Activated CD4-positive, alpha-beta T cell treated with anti-CD3 and anti-CD28 coated beads, Interleukin-2, amount 10 ng/mL, durations not matched to agents 24 days and 14 days (primary cell): ENCODE data around the gene SAMD11. TPM values are rescaled to one million over a fixed set of nuclear protein-coding genes. Genes with fewer than 3 reads are reported as not detected.
A peak's percentile ranks its signal among the peaks of the same experiment; 100 is the strongest.
"Not testable (repeated sequence)": the region's sequence is repeated elsewhere in the genome, so short reads cannot be mapped to it uniquely, and the experiment has no call there.

Source experiments
- DNase-seq: peaks from one replicate; pipeline ENCODE4 v3.0.0; 2022
- H3K27ac Mint-ChIP-seq: one replicate; pipeline ENCODE4 v1.8.0; 2022; ENCODE audit warnings: mild to moderate bottlenecking, mixed read lengths
- H3K27me3 Mint-ChIP-seq: one replicate; pipeline ENCODE4 v1.8.0; 2022; ENCODE audit warnings: mixed read lengths
- H3K36me3 Mint-ChIP-seq: one replicate; pipeline ENCODE4 v1.8.0; 2022; ENCODE audit warnings: low read depth, mild to moderate bottlenecking, mixed read lengths
- H3K4me1 Mint-ChIP-seq: one replicate; pipeline ENCODE4 v1.8.0; 2021; ENCODE audit warnings: mixed read lengths
- H3K4me3 Mint-ChIP-seq: one replicate; pipeline ENCODE4 v1.8.0; 2022; ENCODE audit warnings: mild to moderate bottlenecking, moderate library complexity, mixed read lengths
- H3K9me3 Mint-ChIP-seq: one replicate; pipeline ENCODE4 v1.8.0; 2021; ENCODE audit warnings: mixed read lengths
- intact Hi-C: fragments of 100-400 bp; cut with micrococcal nuclease; formaldehyde crosslinking; loops from one replicate; pipeline ENCODE4 v1.15.1; 2023
- total RNA-seq: library from RNA; stranded (reverse); gene quantifications from 2 replicates; pipeline ENCODE4 v1.2.3, GENCODE V29; 2022

Gene SAMD11
- total RNA-seq, 1 donor from 2014 or later = not detected

- H3K36me3 Mint-ChIP-seq, DNase-seq, H3K4me1 Mint-ChIP-seq, intact Hi-C loops: not testable (repeated sequence)
- H3K27me3 Mint-ChIP-seq = peaks cover 53% of the 10 kb centered on the region
- H3K9me3 Mint-ChIP-seq = peaks cover 23% of the 10 kb centered on the region
- H3K27ac Mint-ChIP-seq = peak overlapping the region; percentile 31
- peak overlapping the region; percentile 14 for H3K4me3 Mint-ChIP-seq
Observed at GRCh38 chr1:897951-898350, 25.8 kb upstream of the SAMD11 start.

- H3K27me3 Mint-ChIP-seq = peaks cover 48% of the 10 kb centered on the region
- intact Hi-C loops = loop anchor here (5.0 kb wide), 1 partner anchor 38 kb away; no protein-coding TSS in a partner anchor
Observed at GRCh38 chr1:899636-900317, 23.9 kb upstream of the SAMD11 start.

GRCh38 chr1:901108-901859, 22.4 kb upstream of the SAMD11 start:
- intact Hi-C loops = loop anchor here (5.0 kb wide), 1 partner anchor 36 kb away; no protein-coding TSS in a partner anchor
- peak; percentile 48 for DNase-seq

More at GRCh38 chr1:899636-900317, 23.9 kb upstream of the SAMD11 start:
- Mint-ChIP-seq H3K4me1 (peaks cover 5% of the 10 kb centered on the region), H3K27ac (no peak overlapping the region), H3K4me3 (no peak overlapping the region), H3K9me3 (peaks cover 23% of the 10 kb centered on the region), H3K36me3 (peaks cover 6% of the 10 kb centered on the region)
- DNase-seq = no peak

GRCh38 chr1:902802-903201, 20.9 kb upstream of the SAMD11 start:
- Mint-ChIP-seq H3K27ac (no peak overlapping the region), H3K9me3 (peaks cover 10% of the 10 kb centered on the region), H3K36me3 (peaks cover 5% of the 10 kb centered on the region), H3K4me1 (peaks cover 11% of the 10 kb centered on the region), H3K27me3 (peaks cover 51% of the 10 kb centered on the region), H3K4me3 (peak overlapping the region; percentile 49)
- DNase-seq = no peak
- intact Hi-C loops = loop anchor here (5.0 kb wide), 1 partner anchor 34 kb away; no protein-coding TSS in a partner anchor

More at GRCh38 chr1:901108-901859, 22.4 kb upstream of the SAMD11 start:
- Mint-ChIP-seq H3K27ac (no peak overlapping the region), H3K4me3 (no peak overlapping the region), H3K9me3 (peaks cover 20% of the 10 kb centered on the region), H3K27me3 (peaks cover 52% of the 10 kb centered on the region), H3K4me1 (peaks cover 11% of the 10 kb centered on the region), H3K36me3 (peaks cover 6% of the 10 kb centered on the region)

- Mint-ChIP-seq H3K4me1 (peaks cover 10% of the 10 kb centered on the region), H3K9me3 (peaks cover 5% of the 10 kb centered on the region), H3K4me3 (peak overlapping the region; percentile 49)
Observed at GRCh38 chr1:903305-903704, 20.4 kb upstream of the SAMD11 start.

GRCh38 chr1:903721-904271, 19.9 kb upstream of the SAMD11 start:
- Mint-ChIP-seq H3K36me3 (no peaks in the 10 kb centered on the region), H3K9me3 (no peaks in the 10 kb centered on the region), H3K4me3 (peak overlapping the region; percentile 49), H3K4me1 (peaks cover 5% of the 10 kb centered on the region), H3K27ac (no peak overlapping the region), H3K27me3 (peaks cover 46% of the 10 kb centered on the region)
- no peak for DNase-seq
- intact Hi-C loops = loop anchor here (1.0 to 5.0 kb wide), 2 partner anchors 34 to 73 kb away; no protein-coding TSS in a partner anchor

More at GRCh38 chr1:903305-903704, 20.4 kb upstream of the SAMD11 start:
- Mint-ChIP-seq H3K36me3 (peaks cover 2% of the 10 kb centered on the region), H3K27me3 (peaks cover 51% of the 10 kb centered on the region), H3K27ac (no peak overlapping the region)
- intact Hi-C loops = loop anchor here (5.0 kb wide), 1 partner anchor 34 kb away; no protein-coding TSS in a partner anchor
- DNase-seq = peak; percentile 54

- Mint-ChIP-seq H3K4me3 (peak overlapping the region; percentile 80), H3K9me3 (no peaks in the 10 kb centered on the region), H3K36me3 (no peaks in the 10 kb centered on the region), H3K4me1 (peaks cover 5% of the 10 kb centered on the region), H3K27ac (peak overlapping the region; percentile 69), H3K27me3 (peaks cover 45% of the 10 kb centered on the region)
- intact Hi-C loops = loop anchor here (1.0 to 5.0 kb wide), 2 partner anchors 33 to 72 kb away; no protein-coding TSS in a partner anchor
- peak; percentile 97 for DNase-seq
Observed at GRCh38 chr1:904310-904950, 19.3 kb upstream of the SAMD11 start.

GRCh38 chr1:905071-905749, 18.5 kb upstream of the SAMD11 start:
- H3K27me3 Mint-ChIP-seq = peaks cover 44% of the 10 kb centered on the region
- intact Hi-C loops = no loop called here
- peak overlapping the region; percentile 70 for H3K4me3 Mint-ChIP-seq
- no peaks in the 10 kb centered on the region for H3K9me3 Mint-ChIP-seq
- peaks cover 5% of the 10 kb centered on the region for H3K4me1 Mint-ChIP-seq
- H3K27ac Mint-ChIP-seq = peak overlapping the region; percentile 74
- no peaks in the 10 kb centered on the region for H3K36me3 Mint-ChIP-seq
- peak; percentile 74 for DNase-seq

GRCh38 chr1:905811-906599, 17.7 kb upstream of the SAMD11 start:
- intact Hi-C loops = no loop called here
- Mint-ChIP-seq H3K9me3 (no peaks in the 10 kb centered on the region), H3K36me3 (no peaks in the 10 kb centered on the region), H3K27ac (peak overlapping the region; percentile 29), H3K4me1 (peaks cover 5% of the 10 kb centered on the region), H3K4me3 (peak overlapping the region; percentile 23), H3K27me3 (peaks cover 46% of the 10 kb centered on the region)
- no peak for DNase-seq

GRCh38 chr1:906600-907420, 16.9 kb upstream of the SAMD11 start:
- no peak for DNase-seq
- Mint-ChIP-seq H3K36me3 (no peaks in the 10 kb centered on the region), H3K4me3 (peak overlapping the region; percentile 23), H3K27ac (no peak overlapping the region), H3K4me1 (peaks cover 5% of the 10 kb centered on the region), H3K27me3 (peaks cover 50% of the 10 kb centered on the region), H3K9me3 (no peaks in the 10 kb centered on the region)
- intact Hi-C loops = no loop called here

- peaks cover 11% of the 10 kb centered on the region for H3K4me1 Mint-ChIP-seq
- no peak overlapping the region for H3K4me3 Mint-ChIP-seq
- intact Hi-C loops = no loop called here
- H3K27me3 Mint-ChIP-seq = peaks cover 54% of the 10 kb centered on the region
- H3K9me3 Mint-ChIP-seq = no peaks in the 10 kb centered on the region
- no peak overlapping the region for H3K27ac Mint-ChIP-seq
- no peaks in the 10 kb centered on the region for H3K36me3 Mint-ChIP-seq
- no peak for DNase-seq
Observed at GRCh38 chr1:907611-908451, 15.9 kb upstream of the SAMD11 start.
